ENCODE results near the gene ZFC3H1.
"Not testable (repeated sequence)": the region's sequence is repeated elsewhere in the genome, so short reads cannot be mapped to it uniquely, and the experiment has no call there.

The ZFC3H1 gene

GRCh38 chr12:71576496-71576895 is 87.2 kb downstream of the ZFC3H1 start:
- Histone ChIP-seq H3K27ac (no peak overlapping the region), H3K4me3 (no peak overlapping the region), H3K9me3 (ENCODE audit: low read depth, low read length) (no peaks in the 10 kb centered on the region), H3K36me3 (ENCODE audit: insufficient read depth, low read length) (no peaks in the 10 kb centered on the region), H3K9ac (ENCODE audit: insufficient read length) (no peak overlapping the region)
- no peak for DNase-seq (ENCODE audit: low read depth, low spot score)
- no peak for TF ChIP-seq EZH2 (IDR thresholded peaks at IDR 0.05)
- TF ChIP-seq FOXP2 (optimal IDR thresholded peaks at IDR 0.05; ENCODE audit: control extremely low read depth, extremely low read length, insufficient read depth), result no peak
- no peak for TF ChIP-seq POLR2AphosphoS5 (IDR thresholded peaks at IDR 0.05; ENCODE audit: borderline replicate concordance, low read depth, low read length)

GRCh38 chr12:71569885-71570284 is 93.8 kb downstream of the ZFC3H1 start:
- not testable (repeated sequence) for H3K9ac ChIP-seq (ENCODE audit: insufficient read length); DNase-seq (ENCODE audit: low read depth, low spot score); H3K36me3 ChIP-seq (ENCODE audit: insufficient read depth, low read length)

GRCh38 chr12:71567537-71567936 is 96.1 kb downstream of the ZFC3H1 start:
- DNase-seq (ENCODE audit: low read depth, low spot score), result no peak
- no peaks in the 10 kb centered on the region for H3K9me3 ChIP-seq (ENCODE audit: low read depth, low read length)
- H3K4me3 ChIP-seq, result no peak overlapping the region
- no peak for TF ChIP-seq POLR2AphosphoS5 (IDR thresholded peaks at IDR 0.05; ENCODE audit: borderline replicate concordance, low read depth, low read length)
- no peak for TF ChIP-seq EZH2 (IDR thresholded peaks at IDR 0.05)
- TF ChIP-seq FOXP2 (optimal IDR thresholded peaks at IDR 0.05; ENCODE audit: control extremely low read depth, extremely low read length, insufficient read depth), result no peak
- no peak overlapping the region for H3K9ac ChIP-seq (ENCODE audit: insufficient read length)
- H3K27ac ChIP-seq, result no peak overlapping the region
- no peaks in the 10 kb centered on the region for H3K36me3 ChIP-seq (ENCODE audit: insufficient read depth, low read length)

More at GRCh38 chr12:71569885-71570284, 93.8 kb downstream of the ZFC3H1 start:
- not testable (repeated sequence) for H3K9me3 ChIP-seq (ENCODE audit: low read depth, low read length); H3K27ac ChIP-seq; H3K4me3 ChIP-seq

- TF ChIP-seq FOXP2 (optimal IDR thresholded peaks at IDR 0.05; ENCODE audit: control extremely low read depth, extremely low read length, insufficient read depth) (no peak), EZH2 (IDR thresholded peaks at IDR 0.05) (no peak), POLR2AphosphoS5 (IDR thresholded peaks at IDR 0.05; ENCODE audit: borderline replicate concordance, low read depth, low read length) (no peak)
- DNase-seq (ENCODE audit: low read depth, low spot score), result no peak
- no peaks in the 10 kb centered on the region for H3K36me3 ChIP-seq (ENCODE audit: insufficient read depth, low read length)
- H3K9me3 ChIP-seq (ENCODE audit: low read depth, low read length), result no peaks in the 10 kb centered on the region
- no peak overlapping the region for H3K4me3 ChIP-seq
- no peak overlapping the region for H3K27ac ChIP-seq
- H3K9ac ChIP-seq (ENCODE audit: insufficient read length), result no peak overlapping the region
Observed at GRCh38 chr12:71566655-71567054, 97.0 kb downstream of the ZFC3H1 start.

- H3K36me3 ChIP-seq (ENCODE audit: insufficient read depth, low read length), result no peaks in the 10 kb centered on the region
Observed at GRCh38 chr12:71565535-71565934, 98.1 kb downstream of the ZFC3H1 start.

GRCh38 chr12:71562676-71563595 is 100.7 kb downstream of the ZFC3H1 start:
- Histone ChIP-seq H3K9ac (ENCODE audit: insufficient read length) (no peak overlapping the region), H3K4me3 (peak overlapping the region; percentile 49; the same call in 1 of the 2 replicates), H3K9me3 (ENCODE audit: low read depth, low read length) (no peaks in the 10 kb centered on the region), H3K36me3 (ENCODE audit: insufficient read depth, low read length) (no peaks in the 10 kb centered on the region), H3K27ac (peak overlapping the region; percentile 21)
- TF ChIP-seq FOXP2 (optimal IDR thresholded peaks at IDR 0.05; ENCODE audit: control extremely low read depth, extremely low read length, insufficient read depth), result no peak
- TF ChIP-seq EZH2 (IDR thresholded peaks at IDR 0.05), result no peak
- TF ChIP-seq POLR2AphosphoS5 (IDR thresholded peaks at IDR 0.05; ENCODE audit: borderline replicate concordance, low read depth, low read length), result no peak
- DNase-seq (ENCODE audit: low read depth, low spot score), result no peak

More at GRCh38 chr12:71565535-71565934, 98.1 kb downstream of the ZFC3H1 start:
- Histone ChIP-seq H3K9ac (ENCODE audit: insufficient read length) (no peak overlapping the region), H3K27ac (no peak overlapping the region), H3K9me3 (ENCODE audit: low read depth, low read length) (no peaks in the 10 kb centered on the region), H3K4me3 (no peak overlapping the region)
- no peak for DNase-seq (ENCODE audit: low read depth, low spot score)
- no peak for TF ChIP-seq FOXP2 (optimal IDR thresholded peaks at IDR 0.05; ENCODE audit: control extremely low read depth, extremely low read length, insufficient read depth)
- TF ChIP-seq EZH2 (IDR thresholded peaks at IDR 0.05), result no peak
- no peak for TF ChIP-seq POLR2AphosphoS5 (IDR thresholded peaks at IDR 0.05; ENCODE audit: borderline replicate concordance, low read depth, low read length)
